ENCODE measurements around the gene DUSP2.
"Not testable (repeated sequence)": the region's sequence is repeated elsewhere in the genome, so short reads cannot be mapped to it uniquely, and the experiment has no call there.

DUSP2 gene

DNA sequence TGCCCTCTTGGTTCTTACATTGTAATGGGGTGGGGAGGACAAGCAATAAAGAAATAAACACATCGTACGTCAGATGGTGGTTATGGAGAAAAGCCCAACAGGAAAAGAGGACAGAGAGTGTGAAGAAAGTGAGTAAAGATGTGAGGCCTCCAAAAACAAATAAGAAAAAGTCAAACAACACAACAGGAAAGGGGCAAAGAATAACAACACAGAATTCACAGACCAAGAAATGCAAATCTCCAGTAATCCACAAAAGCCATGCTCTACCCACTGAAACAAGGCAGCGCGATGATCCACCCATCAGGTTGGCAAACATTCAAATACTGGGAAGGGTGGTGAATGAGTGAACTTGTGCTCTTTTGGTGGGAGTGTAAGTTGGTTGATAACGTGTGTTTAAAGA lies 16.7 kb upstream of the DUSP2 start:
- DNase-seq = no peak

DNA sequence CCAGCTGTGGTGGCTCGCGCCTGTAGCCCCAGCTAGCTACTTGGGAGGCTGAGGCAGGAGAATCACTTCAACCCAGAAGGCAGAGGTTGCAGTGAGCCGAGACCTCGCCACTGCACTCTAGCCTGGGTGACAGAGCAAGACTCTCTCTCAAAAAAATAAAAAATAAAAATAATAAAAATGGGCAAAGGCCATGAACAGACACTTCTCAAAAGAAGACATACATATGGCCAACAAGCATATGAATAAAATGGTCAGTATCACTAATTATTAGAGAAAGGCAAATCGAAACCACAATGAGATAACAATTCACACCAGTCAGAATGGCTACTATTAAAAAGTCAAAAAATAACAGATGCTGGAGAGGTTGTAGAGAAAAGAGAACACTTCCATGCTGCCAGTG lies 15.1 kb upstream of the DUSP2 start:
- DNase-seq = not testable (repeated sequence)

DNA sequence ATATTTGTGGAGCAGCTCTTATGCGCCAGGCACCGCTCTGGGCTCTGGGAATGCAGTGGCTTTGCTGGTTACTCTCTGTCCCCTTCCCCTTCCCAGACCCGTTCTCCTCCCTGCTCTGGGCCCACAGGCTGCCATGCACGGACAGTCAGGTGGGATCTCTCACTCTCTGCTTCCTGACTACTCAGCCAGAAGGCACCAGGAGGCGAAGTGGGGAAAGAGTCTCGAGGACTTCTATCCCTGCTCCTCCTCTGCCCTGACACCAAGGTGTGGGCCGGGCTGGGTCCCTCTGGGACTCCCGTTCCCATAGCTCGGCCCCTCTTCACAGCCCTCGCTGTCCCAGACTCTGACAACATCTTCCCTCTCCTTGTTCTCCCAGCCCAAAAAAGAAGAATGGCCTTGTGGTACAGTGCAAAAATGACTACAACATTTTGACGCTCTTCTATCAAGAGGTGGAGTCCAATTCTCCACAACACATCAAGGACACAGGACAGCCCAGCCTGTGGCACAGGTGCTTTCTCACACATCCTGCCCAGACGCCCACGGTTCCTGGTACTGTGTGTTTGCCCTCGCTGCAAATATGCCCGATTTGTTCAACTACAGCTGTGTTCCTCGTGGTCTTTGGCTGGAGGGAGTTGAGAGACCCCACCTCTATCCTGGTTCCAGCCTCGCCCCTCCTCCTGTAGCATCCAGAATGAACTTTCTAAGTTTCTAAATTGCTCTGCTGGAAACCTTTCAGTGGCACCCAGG lies 14.0 kb upstream of the DUSP2 start:
- peak; percentile 52 for DNase-seq

DNA sequence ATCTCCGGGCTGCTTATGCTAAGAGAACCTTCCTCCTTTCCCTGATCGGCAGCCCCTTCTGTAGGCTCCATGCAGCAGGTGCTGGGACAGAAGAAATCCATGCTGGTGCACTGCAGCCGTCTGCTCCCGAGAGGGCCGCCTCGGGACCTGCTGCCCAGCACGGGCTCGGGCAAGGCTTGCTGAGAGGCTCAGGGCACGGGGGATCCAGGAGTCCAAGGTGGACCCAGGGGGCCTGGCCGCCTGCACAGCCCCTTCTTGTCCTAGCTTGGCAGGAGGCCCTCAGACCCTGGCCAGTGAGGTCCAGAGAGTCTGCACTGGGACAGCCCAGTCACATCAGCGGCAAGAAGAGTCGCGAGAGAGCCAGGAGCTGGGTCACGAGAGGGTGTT lies 13.3 kb upstream of the DUSP2 start:
- no peak for DNase-seq

DNA sequence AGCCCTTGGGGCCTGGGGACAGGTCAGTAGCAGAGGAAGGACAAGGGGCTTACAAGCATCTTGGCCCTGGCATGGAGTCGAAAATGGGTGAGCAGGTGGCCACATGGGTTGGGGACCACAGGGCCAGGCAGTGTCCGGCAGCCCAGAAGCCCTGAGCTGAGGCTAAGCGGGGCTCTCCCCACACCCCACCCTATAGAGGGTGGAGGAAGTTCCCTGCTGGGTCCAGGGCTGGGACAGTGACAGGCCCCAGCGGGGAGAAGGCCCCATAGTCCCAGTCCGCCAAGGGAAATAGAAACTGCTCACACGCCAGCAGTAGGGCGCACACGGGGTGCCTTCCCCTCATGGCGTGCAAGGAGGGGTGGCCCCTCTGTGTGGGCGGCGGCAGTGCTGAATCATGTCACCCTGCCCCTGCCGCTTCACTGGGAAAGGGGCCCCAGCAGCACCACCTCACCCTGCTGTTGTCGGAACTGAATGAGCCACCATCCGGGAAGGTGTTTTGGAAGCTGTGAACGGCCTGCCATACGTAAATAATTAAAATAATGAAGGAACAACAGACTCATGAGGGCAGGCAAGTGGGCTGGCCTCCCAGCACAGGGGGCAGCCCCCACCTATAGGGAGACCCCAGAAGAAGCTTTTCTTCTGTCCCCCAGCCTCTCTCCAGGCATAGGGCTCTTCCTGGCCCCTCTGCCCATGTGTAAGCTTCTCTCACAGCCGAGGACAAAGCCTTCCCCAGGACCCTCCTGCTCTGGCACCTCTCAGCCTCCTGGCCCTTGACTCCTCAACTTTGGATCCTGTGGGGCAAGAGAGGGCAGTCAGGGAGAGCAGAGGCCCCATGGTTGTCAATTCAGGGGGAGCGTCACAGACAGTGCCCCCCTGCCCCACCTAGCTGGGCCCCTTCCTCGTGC lies 12.7 kb upstream of the DUSP2 start:
- DNase-seq = peak; percentile 98

DNA sequence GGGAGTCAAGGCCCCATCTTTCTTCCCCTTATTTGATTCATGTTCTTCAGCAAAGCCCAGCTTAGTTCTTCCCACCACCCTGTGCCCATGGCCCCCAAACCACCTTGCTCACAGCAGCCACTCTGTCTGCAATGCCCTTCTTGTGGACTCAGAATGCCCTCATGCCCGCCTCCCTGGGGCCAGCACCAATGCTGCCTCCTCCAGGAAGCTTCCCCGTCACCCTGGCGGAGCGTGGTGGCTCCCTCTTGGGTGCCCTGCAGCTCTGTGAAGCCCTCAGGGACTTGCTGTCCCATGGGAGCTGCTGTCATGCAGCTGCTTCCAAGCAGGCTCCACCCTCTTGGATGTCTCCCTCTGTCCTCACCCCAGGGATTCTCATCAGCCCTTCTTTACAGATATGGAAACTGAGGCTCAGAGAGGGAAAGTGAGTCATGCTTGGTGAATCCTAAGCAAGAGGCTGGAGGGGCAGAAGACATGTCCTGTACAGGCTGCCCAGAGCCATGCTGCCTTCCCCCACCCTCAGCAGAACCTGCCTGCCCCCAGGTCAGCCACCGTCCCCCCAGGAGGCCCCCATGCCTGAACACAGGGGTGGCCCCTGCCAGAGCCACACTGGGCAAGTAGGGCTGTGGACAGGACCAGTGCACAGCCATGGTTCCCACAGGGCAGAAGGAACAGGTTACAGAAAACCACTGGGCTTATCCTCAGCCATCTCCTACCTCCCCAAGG lies 11.8 kb upstream of the DUSP2 start:
- DNase-seq = no peak

DNA sequence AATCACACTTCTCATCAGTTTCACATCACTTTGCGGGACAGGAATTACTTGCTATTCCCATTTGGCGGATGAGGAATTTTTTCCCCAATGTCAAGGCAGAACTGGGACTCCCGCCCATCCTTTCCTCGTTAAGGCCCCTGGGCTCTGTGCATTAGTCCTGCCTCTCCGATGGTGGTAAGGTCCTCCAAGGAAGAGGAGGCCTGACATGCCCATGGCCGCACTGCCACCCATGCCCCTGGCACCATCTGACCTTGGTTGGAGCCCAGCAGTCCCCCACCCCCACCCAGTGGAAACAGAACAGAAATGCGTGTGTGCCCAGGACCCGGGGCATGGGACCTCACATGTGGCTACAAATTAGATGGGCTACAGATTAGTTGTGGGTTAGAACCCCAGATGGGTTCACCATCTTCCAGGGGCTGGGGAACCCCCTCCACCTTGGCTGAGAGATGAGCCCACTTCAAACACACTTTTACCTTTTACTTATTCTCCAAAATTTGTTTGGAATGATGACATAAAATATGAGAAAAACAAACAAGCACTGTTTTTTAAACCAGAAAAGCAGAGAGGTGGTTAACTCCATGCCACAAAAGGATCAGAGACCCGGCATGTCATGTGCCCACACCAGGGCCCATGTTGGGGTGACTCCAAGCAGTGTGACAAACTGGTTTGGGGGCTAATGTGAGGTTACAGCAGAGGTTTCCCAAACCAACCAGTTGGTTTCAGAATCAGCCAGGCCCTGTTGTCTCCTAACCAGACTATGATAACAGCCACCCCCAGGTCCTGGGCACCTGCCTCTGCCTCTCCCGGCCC lies 11.0 kb upstream of the DUSP2 start:
- DNase-seq = peak; percentile 38

DNA sequence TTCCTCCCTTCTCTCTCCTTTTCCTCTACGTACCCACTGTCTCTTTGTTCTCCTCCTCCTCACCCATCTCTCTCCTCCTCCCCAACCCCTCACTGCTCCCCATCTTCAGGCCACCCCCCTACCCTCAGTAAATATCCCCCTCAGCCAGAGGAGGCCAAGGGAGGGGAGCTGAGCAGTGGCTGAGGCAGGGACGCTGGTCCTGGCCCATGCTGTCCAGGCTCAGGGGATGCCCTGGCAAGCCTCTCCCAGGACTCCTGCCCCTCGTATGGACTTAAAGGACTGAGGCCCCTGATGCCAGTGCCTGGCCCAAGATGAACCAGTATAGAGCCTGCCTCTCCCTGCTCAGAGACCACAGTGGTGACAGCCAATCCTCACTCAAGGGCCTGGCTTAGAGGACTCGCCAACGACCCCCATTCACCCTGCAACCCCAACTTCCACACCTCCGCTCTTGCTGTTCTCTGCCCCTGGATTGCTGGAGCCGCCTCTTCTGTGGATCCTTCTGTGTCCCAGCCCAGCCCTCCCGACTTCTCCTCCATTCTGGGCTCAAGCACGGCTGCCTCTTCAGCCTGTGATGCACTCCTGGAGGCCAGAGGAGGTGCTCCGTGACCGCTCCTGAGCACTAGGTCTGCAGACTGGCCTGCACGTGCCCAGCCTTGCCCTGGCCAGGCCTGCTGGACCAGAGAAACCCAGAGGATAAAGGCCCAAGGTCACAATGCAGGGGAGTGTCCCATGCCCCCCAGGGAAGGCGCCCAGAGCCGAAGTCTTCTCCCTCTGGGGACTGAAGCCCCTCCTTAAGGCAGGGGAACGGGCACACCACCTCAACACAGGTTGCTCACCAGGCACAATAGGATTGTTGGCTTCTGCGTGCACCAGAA lies 9.5 kb upstream of the DUSP2 start:
- DNase-seq = no peak

DNA sequence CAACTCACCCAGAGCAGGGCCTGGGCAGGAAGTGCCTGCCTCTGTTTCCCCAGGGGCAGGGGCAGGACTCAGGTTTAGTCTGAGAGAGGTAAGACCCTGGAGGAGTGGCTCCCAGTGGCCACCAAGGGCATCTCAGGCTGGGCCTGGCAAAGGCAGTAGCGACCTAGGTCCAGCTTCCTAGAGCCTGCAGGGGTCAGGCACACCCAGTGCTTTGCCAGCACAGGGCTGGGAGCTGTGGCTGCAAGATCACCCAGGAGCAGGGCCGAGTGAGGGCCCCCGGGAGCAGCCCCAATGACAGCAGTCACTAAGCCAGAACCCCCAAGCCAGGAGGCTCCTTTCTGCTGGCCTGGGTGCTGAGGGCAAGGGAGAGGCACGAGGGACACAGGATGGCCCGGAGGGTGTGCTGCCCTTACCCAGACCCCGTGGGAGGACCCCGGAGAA lies 8.8 kb upstream of the DUSP2 start:
- DNase-seq = no peak

DNA sequence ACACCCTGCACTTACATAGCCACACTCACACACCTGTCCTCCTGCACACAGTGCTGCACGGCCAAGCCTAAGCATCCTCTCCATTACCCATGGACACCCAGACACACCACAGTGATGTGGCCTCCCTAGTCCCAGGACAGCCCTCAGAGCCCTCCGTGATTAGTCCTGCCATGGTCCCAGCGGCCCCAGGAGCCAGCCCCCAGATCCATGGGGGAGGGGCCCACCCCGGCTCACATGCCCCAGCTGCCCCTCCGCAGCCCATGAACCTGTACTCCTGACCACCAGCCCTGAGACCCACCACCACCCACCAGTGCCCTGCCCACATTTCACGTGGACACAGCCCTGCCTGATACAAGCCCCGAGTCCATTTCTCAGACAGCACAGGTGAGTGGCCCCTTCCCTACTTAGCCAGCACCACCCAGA lies 8.1 kb upstream of the DUSP2 start:
- DNase-seq = no peak

DNA sequence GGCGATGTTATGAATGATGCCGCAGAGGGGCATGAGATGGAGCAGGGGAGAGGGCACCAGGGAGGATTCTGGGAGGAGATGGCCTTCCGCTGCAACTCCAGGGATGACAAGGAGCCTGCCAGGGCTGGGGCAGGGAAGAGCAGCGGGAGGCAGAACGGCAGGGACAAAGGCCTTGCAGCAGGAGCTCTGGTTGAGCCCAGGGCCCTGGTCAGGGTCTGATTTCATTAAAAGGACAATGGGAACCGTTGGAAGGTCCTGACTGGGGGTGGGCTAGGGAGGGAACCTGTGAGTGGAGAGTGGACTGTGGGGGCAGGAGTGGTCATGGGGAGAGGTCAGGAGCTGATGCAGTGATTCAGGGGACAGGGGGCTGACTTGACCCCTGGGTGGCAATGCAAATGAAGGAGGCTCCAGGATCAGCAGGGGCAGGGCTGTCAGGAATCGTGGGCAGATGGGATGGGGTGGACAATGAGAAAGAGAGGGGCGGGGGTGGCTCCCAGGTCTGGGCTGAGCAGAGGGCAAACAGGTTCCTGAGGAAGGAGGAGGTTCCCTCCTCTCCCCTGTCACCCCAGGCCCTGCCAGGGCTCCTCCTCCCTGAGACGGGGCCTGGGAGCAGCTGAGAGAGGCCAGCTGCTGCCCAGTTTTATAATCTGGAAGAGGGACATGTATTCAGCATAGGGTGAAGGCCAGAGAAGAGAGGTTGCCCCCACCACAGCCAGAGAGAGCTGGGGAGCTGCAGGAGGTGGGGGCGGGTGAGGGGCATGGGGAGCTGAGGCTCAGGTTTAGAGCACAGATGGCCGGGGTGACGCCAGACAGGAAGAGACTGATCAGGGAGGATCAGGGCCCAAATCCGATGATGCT lies 7.3 kb upstream of the DUSP2 start:
- DNase-seq = no peak

DNA sequence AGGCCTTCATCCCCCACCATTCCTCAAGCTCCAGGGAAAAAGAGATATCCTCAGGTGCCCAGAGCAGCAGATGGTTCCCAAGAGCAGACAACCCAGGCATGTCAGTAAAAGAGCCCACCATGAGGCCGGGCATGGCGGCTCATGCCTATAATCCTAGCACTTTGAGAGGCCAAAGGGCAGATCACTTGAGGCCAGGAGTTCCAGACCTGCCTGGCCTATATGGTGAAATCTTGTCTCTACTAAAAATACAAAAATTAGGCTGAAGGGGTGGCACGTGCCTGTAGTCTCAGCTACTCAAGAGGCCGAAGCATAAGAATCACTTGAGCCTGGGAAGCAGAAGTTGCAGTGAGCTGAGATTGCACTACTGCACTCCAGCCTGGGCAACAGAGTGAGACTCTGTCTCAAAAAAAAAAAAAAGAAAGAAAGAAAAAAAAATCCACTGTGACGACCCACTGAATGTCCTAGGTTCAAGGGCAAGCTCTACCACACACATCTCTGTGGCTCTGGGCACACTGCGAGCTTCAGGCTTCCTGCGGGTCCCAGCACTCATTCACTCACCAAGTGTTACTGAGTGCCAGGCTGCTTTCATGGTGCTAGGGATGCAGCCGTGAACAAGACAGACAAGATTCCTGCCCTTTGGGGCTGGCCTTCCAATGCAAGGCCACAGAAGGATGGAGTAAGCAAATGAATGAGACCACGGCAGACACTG lies 6.5 kb upstream of the DUSP2 start:
- no peak for DNase-seq

DNA sequence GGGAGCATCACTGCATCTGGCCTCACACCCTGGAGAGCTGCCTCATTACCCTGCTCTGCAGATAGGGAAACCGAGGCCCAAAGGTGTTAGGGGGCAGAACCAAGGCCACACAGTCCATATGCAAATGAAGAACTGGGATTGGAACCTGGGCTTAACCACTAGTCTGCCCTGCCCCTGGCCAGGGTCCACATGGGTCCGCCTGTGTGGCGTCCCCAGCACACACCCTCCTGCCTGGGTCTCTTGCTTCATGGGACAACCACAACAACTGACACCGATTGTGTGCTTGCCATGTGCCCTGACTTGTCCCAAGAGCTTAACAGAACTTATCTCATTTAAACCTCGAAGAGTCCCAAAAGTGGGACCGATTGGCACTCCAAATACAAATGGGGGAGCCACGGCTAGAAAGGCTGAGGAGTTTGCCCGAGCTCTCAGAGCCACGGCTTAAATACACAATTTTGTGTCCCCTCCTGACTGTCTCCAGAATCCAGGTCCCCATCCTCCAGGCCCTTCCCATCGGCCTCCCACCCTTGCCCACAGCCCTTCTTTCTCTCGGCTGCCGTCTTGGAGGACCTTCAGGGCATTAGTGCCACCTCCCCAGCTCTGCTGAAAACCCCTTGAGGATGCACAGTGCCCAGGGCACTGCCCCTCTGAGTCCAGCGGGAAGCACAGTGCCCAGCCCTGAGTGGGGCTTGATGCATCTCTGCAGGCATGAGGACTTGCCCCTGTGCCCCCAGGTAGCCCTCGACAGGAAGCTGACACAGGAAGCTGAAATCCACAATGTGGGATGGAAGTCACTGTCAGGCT lies 5.8 kb upstream of the DUSP2 start:
- DNase-seq = no peak

DNA sequence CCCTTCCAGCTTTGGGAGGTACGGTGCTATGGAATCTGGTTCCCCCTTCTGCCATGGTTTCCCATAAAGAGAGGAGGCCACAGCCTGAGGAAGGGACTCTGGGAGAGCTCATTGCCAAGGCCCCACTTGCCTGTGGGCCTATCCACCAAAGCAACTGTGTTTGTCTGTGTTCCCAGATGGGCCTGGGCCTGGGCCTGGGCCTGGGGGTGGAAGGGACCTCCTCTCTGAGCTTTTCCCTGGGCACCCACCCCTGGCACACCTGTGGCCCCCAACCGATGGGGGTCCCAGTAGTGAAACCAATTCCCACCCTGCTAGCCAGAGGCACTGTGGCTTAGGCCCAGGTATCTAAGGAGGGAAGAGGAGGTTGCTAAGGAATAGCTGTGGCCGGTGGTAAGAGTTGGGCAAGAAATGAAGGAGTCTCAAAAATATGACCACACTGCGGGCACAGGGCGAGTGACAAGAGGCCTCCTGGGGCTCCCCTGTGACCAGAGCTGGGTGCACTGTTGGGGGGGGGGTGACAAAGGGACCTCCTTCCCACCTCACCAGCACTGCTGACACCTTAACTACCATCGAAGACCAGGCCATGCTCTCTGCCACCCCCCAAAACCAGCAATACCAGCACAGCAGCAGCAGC lies 4.9 kb upstream of the DUSP2 start:
- no peak for DNase-seq

DNA sequence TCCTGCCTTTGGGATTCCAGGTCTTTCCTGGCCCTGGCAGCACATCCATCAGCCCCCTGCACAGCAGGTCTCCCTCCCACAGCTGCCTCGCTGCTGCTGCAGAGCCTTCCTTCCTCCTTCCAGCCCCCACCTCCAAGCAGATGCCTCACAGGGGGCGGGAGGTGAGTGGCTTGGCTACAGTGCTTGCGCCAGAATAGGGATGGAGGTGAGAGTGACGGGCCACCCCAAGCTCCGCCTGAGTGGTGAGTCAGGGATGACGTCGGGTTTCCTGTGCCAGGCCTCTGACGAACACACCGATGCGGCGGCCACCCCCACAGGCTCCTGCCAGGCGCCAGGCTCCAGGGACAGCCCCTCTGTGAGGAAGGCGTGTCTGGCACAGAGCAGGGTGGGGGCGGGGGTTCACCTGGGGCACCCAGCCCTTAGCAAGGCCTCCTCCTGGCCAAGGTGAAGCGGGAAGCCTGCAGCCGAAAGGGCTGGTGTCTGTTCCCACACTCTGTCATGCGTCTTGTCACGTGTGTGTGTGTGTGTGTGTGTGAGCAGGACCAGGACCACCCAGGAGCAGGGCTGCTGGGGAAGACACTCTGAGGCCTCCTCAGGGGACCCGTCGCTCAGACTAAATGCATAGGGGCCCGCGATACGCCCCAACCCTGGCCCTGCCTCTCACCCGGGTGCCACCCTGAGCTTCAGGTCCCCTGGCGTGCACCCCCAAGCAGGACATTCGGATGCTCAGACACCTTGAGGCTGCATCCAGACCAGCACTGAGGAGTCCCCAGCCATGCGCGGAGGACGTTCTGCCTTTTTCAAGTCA lies 3.4 kb upstream of the DUSP2 start:
- DNase-seq = peak; percentile 97

DNA sequence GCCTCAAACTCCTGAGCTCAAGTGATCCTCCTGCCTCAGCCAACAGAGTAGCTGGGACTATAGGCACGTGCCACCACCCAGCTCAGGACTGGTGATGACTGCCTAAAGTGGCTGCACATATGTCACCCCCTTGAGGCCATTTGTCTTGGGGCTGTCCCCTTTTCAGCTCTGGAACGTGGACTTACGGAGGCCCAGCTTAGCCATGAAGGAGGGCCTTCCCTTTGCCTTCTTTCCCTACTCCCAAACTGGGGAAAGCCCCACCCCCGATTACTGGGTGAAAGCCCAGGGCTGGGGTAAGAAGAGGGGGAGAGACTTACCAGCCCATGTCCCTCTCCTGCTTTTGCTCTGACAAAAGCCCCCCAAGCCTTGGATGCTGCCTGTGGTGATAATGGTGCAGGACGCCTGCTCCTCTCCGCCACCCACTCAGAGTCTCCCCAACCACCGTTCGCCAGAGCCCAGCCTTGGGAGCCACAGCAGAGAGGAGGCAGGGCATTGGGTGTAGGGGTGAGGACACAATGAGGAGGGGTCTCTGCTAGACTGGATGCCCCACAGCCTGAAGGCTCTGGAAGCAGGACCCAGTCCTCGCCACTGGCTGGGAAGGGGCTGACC lies 2.5 kb upstream of the DUSP2 start:
- DNase-seq = no peak

Data from activated naive CD4-positive, alpha-beta T cell treated with anti-CD3 and anti-CD28 coated beads, Interleukin-2, amount 50 U/mL, for 16 hours (primary cell).